ELF-1 (cell line): Measurements from ENCODE around the gene INSL6.
"Not testable (repeated sequence)": the region's sequence is repeated elsewhere in the genome, so short reads cannot be mapped to it uniquely, and the experiment has no call there.

Experiments
- DNase-seq: peaks from one replicate; pipeline ENCODE4 v3.0.0-alpha.2; 2016; ENCODE audit warnings: low read depth, low spot score

Gene INSL6, protein sequence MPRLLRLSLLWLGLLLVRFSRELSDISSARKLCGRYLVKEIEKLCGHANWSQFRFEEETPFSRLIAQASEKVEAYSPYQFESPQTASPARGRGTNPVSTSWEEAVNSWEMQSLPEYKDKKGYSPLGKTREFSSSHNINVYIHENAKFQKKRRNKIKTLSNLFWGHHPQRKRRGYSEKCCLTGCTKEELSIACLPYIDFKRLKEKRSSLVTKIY

DNA sequence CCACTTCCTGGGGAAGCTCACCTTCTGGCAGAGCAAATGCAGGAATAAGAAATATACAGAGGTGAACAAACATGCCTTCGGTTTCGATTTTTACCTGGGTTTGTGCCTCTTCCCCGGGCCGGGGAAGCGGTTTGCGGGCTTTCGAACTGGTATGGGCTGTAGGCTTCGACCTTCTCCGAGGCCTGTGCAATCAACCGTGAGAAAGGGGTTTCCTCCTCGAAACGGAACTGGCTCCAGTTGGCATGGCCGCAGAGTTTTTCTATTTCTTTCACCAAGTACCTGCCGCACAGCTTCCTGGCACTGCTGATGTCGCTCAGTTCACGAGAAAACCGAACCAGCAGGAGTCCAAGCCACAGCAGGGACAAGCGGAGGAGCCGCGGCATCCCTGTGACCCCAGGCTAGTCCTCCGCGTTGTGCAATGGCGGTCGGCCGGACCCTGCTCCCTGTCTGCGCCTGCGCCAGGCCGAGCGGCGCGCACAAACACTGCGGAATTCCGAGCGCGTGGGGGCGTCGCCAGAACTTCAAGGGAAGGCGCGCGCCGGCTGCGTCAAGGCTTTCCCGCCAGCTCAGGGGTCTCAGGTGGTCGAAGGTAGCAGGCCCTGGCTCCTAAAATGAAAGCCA, at the start of gene INSL6:
Gene INSL6 (minus strand): TSS at position 420 of the 621 bp plus-strand sequence. CDS start 37 bp downstream, at position 383.
- DNase-seq, result peak; percentile 16

DNA sequence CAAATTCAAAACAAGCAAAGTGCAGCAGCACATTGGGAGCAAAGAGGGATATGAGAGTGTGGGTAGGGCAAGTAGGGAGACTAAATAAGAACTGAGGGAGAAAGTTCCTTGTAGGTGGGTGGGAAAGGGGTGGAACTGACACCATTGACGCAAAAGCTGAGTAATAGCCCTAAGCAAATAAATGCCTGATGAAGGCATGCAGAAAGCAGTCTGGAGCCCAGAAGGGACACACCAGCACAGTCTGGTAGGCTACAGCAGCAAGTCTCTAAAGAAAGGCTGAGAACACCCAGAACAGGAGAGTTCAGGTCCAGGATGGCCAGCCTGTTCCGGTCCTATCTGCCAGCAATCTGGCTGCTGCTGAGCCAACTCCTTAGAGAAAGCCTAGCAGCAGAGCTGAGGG, 45.8 kb upstream of the INSL6 start, which contains the start of gene INSL4:
Gene INSL4 (plus strand): TSS at position 208 of the 400 bp plus-strand sequence. CDS start 105 bp downstream, at position 313.
- DNase-seq, result no peak

- DNase-seq, result no peak
These were observed 45.1 kb upstream of the INSL6 start for GRCh38 chr9:5230554-5230953.

DNA sequence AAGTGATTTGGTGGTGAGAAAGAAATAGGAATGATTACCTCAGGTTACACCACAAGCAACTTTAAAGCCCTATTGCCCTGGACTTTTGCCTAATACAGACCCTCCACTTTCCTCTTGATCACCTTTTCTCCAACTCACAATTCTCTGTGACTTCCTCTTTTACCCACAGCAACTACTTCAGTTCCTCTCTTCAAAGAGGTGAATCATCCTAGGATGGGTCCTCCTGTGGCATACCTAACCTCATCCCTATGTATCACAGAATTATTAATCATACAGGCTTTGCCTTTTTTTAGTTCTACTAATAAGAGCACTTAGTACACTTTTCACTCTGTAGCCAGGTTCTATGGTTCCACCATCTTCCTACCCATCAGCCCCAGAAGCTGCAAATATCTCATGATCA, 19.6 kb upstream of the INSL6 start:
- DNase-seq, result no peak

DNA sequence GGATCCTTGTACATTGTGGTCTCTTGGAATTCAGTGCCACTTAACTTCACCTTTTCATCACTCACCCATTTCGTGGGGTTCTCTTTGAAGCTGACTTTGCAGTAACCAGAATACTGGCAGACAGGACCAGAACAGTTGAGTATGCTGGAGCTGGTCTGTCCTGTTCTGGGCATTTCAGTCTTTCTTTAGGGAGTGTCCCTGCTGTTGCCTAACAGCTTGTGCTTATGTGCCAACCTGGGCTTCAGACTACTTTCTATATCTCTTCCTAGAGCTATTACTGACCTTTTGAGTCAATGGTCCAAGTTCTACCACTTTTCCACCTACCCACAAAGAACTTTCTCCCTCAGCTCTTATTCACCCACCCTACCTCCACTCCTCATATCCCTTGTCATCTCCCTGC, 10.0 kb upstream of the INSL6 start:
- no peak for DNase-seq

- no peak for DNase-seq
These were observed 7.9 kb upstream of the INSL6 start for GRCh38 chr9:5193345-5193744.

GRCh38 chr9:5191985-5192384, 6.5 kb upstream of the INSL6 start:
- no peak for DNase-seq

DNA sequence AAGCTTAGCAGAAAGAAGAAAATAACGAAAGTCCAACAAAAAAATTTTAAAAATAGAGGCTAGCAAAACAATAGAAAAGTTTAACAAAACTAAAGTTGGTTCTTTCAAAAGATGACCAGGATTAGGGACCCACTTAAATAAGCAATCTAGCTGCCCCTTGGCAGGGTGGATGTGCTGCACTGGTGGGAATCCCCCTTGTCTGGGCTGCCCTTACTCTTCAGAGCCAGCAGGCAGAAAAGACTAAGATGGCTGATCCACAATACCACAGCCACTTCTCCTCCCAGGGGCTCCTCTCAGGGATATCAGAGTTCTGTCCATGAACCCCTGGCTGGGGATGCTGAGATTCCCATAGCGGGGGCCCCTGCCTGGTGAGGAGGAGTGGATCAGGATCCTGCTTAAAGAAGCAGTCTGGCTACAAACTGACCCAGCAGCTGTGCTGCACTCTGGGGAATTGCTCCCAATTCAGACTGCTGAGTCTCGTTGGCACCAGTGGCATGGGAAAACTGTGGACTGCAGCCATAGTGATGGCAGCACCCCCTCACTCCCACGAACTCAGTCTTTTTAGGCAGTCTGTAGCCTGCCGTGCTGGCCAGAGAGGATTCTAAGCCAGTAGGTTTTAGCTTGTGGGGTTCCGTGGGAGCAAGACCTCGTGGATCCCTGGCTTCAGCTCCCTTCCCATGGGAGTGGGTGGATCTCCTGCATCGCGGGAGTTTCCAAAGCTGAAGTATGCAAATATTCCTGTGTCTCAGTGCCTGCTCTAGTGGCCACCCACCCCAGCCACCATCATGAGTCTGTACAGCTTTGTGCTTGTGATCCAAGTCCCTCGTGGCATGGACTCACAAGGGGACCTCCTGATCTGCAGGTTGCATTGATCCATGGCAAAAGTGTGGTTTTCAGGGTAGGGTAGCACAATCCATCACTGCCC, 2.9 kb upstream of the INSL6 start:
- no peak for DNase-seq

- DNase-seq, result peak; percentile 61
These were observed 1.2 kb upstream of the INSL6 start for GRCh38 chr9:5186416-5187169.

- no peak for DNase-seq
These were observed 663 bp downstream of the INSL6 start for GRCh38 chr9:5184776-5185175.

GRCh38 chr9:5180631-5181030, 4.8 kb downstream of the INSL6 start:
- DNase-seq, result not testable (repeated sequence)

DNA sequence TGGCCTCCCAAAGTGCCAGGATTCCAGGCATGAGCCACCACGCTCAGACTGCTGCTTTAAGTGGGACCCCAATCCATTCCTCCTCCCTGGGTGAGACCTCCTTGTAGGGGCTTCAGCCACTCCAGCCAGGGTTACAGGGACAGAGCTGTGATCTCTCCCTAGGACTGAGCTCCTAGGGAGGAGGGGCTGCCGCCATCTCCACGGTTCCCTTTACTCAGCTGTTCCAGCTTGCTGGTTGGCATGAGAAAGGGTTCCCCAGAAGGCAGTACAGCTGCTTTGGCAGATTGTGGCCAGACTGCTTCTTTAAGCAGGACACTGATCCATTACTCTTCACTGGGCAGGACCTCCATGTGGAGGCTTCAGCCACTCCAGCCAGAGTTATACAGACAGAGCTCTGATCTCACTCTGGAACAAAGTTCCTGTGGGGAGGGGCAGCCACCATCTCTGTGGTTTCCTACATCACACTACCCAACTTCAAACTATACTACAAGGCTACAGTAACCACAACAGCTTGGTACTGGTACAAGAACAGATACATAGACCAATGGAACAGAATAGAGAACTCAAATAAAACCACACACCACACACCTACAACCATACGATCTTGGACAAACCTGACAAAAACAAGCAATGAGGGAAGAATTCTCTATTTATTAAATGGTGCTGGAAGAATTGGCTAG, 7.2 kb downstream of the INSL6 start:
- DNase-seq, result no peak

GRCh38 chr9:5146241-5146640, 39.2 kb downstream of the INSL6 start:
- no peak for DNase-seq

GRCh38 chr9:5144217-5144616, 41.2 kb downstream of the INSL6 start:
- DNase-seq, result no peak

- DNase-seq, result no peak
These were observed 45.3 kb downstream of the INSL6 start for GRCh38 chr9:5140151-5140550.

- no peak for DNase-seq
These were observed 62.9 kb downstream of the INSL6 start for GRCh38 chr9:5122516-5122915.

DNA sequence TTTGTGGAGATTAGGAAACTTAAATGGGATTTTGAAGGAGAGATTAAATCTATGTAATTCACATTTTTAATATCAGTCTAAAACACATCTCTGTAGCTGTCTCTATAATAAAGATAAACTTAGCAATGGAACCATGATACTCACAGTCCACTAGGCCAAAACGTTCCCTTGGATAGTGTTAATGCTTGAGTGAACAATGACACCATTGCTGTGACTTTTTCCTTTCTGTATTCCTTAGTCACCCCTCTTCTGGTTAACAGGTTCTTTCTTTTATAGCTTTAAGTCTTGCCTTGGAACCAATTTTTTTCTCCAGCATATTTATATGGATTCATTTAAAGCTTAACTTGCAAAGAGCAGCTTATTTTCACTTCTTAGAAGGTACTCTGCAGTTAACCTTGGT, 63.3 kb downstream of the INSL6 start:
- no peak for DNase-seq

GRCh38 chr9:5113994-5114748, 71.3 kb downstream of the INSL6 start:
- no peak for DNase-seq
